HG02763 (cell line): ENCODE measurements around the gene MICOS13.

Source experiments
- ATAC-seq: cut with Tn5 transposase; IDR thresholded peaks from one replicate; pipeline ENCODE4 v1.9.1; 2021; ENCODE audit warnings: mild to moderate bottlenecking, moderate library complexity; ENCODE audit not compliant: unreplicated experiment

MICOS13 gene

GRCh38 chr19:5700455-5701092, 20.3 kb upstream of the MICOS13 start:
- no peak for ATAC-seq

GRCh38 chr19:5698635-5699422, 18.5 kb upstream of the MICOS13 start:
- no peak for ATAC-seq

- no peak for ATAC-seq
Observed at GRCh38 chr19:5697890-5698634, 17.7 kb upstream of the MICOS13 start.

GRCh38 chr19:5697022-5697889, 16.9 kb upstream of the MICOS13 start:
- no peak for ATAC-seq

GRCh38 chr19:5696196-5697021, 16.1 kb upstream of the MICOS13 start:
- no peak for ATAC-seq

GRCh38 chr19:5695649-5696195, 15.4 kb upstream of the MICOS13 start:
- ATAC-seq: no peak

- ATAC-seq: no peak
Observed at GRCh38 chr19:5694956-5695648, 14.8 kb upstream of the MICOS13 start.

- no peak for ATAC-seq
Observed at GRCh38 chr19:5694167-5694955, 14.0 kb upstream of the MICOS13 start.

GRCh38 chr19:5693195-5694166, 13.2 kb upstream of the MICOS13 start:
- ATAC-seq: no peak

GRCh38 chr19:5692723-5693194, 12.4 kb upstream of the MICOS13 start:
- ATAC-seq: no peak

GRCh38 chr19:5691822-5692722, 11.8 kb upstream of the MICOS13 start:
- ATAC-seq: no peak

GRCh38 chr19:5690955-5691821, 10.9 kb upstream of the MICOS13 start:
- no peak for ATAC-seq

GRCh38 chr19:5690125-5690954, 10.0 kb upstream of the MICOS13 start, which contains the start of gene RPL36:
TSS of gene RPL36 (plus strand) at chr19:5690295. CDS start at chr19:5690508, 213 bp downstream.
- ATAC-seq: peak; percentile 39
